DOHH2 (cell line): ENCODE measurements around the gene PUS10.

Source experiments
- CTCF ChIP-seq: fragments of 200-600 bp; sonication (generic); IDR thresholded peaks from one replicate; pipeline ENCODE4 v1.5.1; 2014; ENCODE audit warnings: antibody characterized with exemption, mild to moderate bottlenecking, low read depth, low read length; ENCODE audit not compliant: poor library complexity, severe bottlenecking
- EZH2phosphoT487 ChIP-seq: fragments of 200-600 bp; sonication (generic); IDR thresholded peaks from 2 replicates; pipeline ENCODE4 v1.6.1; 2017; ENCODE audit warnings: borderline replicate concordance, mild to moderate bottlenecking, antibody characterized with exemption, low read length, moderate library complexity, mixed read lengths

GRCh38 chr2:61017003-61017555 is 976 bp downstream of the PUS10 start:
- no peak for TF ChIP-seq EZH2phosphoT487
- TF ChIP-seq CTCF: no peak
